ENCODE measurements around the gene LEP.

The LEP gene

GRCh38 chr7:128251337-128251736 lies 10.3 kb downstream of the LEP start:
- DNase-seq = no peak

- no peak for DNase-seq
These were observed 12.6 kb downstream of the LEP start for GRCh38 chr7:128253701-128254100.

GRCh38 chr7:128254470-128254869 lies 13.4 kb downstream of the LEP start:
- no peak for DNase-seq

- no peak for DNase-seq
These were observed 14.2 kb downstream of the LEP start for GRCh38 chr7:128255271-128255670.

GRCh38 chr7:128257458-128257857 lies 16.4 kb downstream of the LEP start:
- no peak for DNase-seq

GRCh38 chr7:128259131-128260061 lies 18.3 kb downstream of the LEP start:
- DNase-seq = no peak

- DNase-seq = no peak
These were observed 19.2 kb downstream of the LEP start for GRCh38 chr7:128260069-128260795.

- no peak for DNase-seq
These were observed 21.4 kb downstream of the LEP start for GRCh38 chr7:128262273-128263028.

- no peak for DNase-seq
These were observed 22.3 kb downstream of the LEP start for GRCh38 chr7:128263420-128263819.

- DNase-seq = no peak
These were observed 23.4 kb downstream of the LEP start for GRCh38 chr7:128264477-128264876.

GRCh38 chr7:128265156-128265905 lies 24.3 kb downstream of the LEP start:
- DNase-seq = no peak

GRCh38 chr7:128265906-128266300 lies 24.8 kb downstream of the LEP start:
- DNase-seq = no peak

- no peak for DNase-seq
These were observed 25.4 kb downstream of the LEP start for GRCh38 chr7:128266529-128266882.

- no peak for DNase-seq
These were observed 26.0 kb downstream of the LEP start for GRCh38 chr7:128266883-128267594.

- no peak for DNase-seq
These were observed 26.5 kb downstream of the LEP start for GRCh38 chr7:128267595-128267924.

GRCh38 chr7:128268233-128268632 lies 27.2 kb downstream of the LEP start:
- DNase-seq = no peak

GRCh38 chr7:128270826-128271272 lies 29.8 kb downstream of the LEP start:
- DNase-seq = no peak

- DNase-seq = no peak
These were observed 30.4 kb downstream of the LEP start for GRCh38 chr7:128271471-128271941.

- DNase-seq = no peak
These were observed 30.9 kb downstream of the LEP start for GRCh38 chr7:128271942-128272481.

GRCh38 chr7:128274246-128274883 lies 33.3 kb downstream of the LEP start:
- no peak for DNase-seq
